Tracheal epithelial cell (primary cell): Measurements from ENCODE around the gene DSE. TPM values are rescaled to one million over a fixed set of nuclear protein-coding genes. Genes with fewer than 3 reads are reported as not detected.

Source experiments
- total RNA-seq: library from RNA; depleted of rRNA; stranded (reverse); fragments of >200 nt; gene quantifications from 2 replicates; pipeline ENCODE4 v1.2.1, GENCODE V29; 2014

The DSE gene
- 113 and 202 TPM in 2 replicates for total RNA-seq

DNA sequence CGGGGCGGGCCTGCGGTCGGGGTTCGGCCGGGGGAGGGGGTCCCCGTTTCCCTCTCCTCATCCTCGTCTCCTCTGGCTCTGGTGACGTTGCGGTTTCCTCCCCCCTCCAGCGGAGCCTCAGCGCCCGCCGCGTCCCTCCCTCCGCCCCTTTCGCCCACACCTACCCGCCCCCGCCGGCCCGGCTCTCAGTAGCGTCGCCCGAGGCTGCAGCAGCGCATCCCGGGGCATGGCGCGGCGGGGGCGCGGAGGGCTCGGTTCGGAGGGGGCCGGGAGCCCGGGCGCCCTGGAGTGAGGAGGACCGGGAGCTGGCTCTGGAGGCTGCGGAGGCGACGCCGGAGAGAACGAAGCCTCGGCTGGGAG, at the start of gene DSE:
Gene DSE, plus strand, starts transcription at position 188 of the 360 bp plus-strand sequence. CDS start 28,304 bp downstream, outside the sequence.

DNA sequence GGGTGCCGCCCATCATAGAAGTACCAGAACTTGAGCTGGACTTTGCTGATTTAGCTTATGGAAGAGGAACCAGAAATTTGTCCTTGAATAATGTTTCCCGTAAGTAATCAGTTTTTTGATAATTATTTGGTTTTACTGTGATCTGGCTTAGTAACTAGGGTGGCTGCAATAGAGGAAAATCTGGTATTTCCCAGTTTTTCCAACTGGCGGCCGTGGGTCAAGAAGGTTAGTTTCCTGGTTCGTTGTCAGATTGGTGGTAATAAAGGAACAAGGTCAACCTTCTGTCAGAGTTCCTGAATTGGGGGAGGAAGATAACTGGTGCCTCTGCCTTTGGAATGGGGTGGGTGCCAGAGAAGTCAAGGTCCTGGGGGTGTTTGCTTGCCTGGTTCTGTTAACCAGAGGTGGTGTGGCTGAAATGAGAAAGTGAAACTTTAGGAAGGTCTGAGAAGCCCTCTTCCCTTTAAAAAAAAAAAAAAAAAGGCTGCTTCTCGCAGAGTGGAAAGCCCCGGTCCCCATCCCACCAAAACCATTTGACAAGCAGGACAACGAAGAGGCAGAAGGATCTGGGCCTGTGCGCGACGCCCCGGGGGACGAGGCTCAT, 90.7 kb downstream of the DSE start, which contains the start of gene CALHM6:
Gene CALHM6, plus strand, starts transcription at position 45 of the 601 bp plus-strand sequence. Its CDS starts 555 bp downstream, at position 600.

Other genes with a start within 250 kb of the DSE start
- gene COL10A1, start 244.8 kb upstream of the DSE start, total RNA-seq, result 0.24 TPM in 1 of 2 replicates, not detected in the other
- gene TSPYL4, start 116.9 kb upstream of the DSE start, total RNA-seq, result 2.9 and 3.0 TPM in 2 replicates
- gene TSPYL1, start 91.0 kb upstream of the DSE start, total RNA-seq, result 61.9 and 68.4 TPM in 2 replicates
- gene CALHM6, start 90.4 kb downstream of the DSE start, total RNA-seq, result 1.3 and 1.4 TPM in 2 replicates
- gene CALHM5, start 140.7 kb downstream of the DSE start, total RNA-seq, result under 0.01 TPM in 1 of 2 replicates, not detected in the other
- gene TRAPPC3L, start 174.7 kb downstream of the DSE start, total RNA-seq, result not detected in 2 replicates
- not detected in 2 replicates for gene CALHM4, start 182.8 kb downstream of the DSE start, total RNA-seq
- 13.3 and 19.4 TPM in 2 replicates for gene RWDD1, start 200.6 kb downstream of the DSE start, total RNA-seq
- gene RSPH4A, start 245.5 kb downstream of the DSE start, total RNA-seq, result under 0.01 TPM in 1 of 2 replicates, not detected in the other